K562 (cell line): ENCODE measurements around the gene FGFBP3. TPM values are rescaled to one million over a fixed set of nuclear protein-coding genes. Genes with fewer than 3 reads are reported as not detected.
A peak's percentile ranks its signal among the peaks of the same experiment; 100 is the strongest.

Source experiments
- CBX2 ChIP-seq: fragments of 200-600 bp; sonication (generic); IDR thresholded peaks from one replicate; pipeline ENCODE4 v1.6.1; 2012; ENCODE audit warnings: mild to moderate bottlenecking, low read length, inconsistent platforms; ENCODE audit not compliant: insufficient read depth, poor library complexity, severe bottlenecking
- ETS2 ChIP-seq: IDR thresholded peaks from 2 replicates; pipeline ENCODE4 v1.6.1; 2016; ENCODE audit warnings: borderline replicate concordance, missing genetic modification characterization, mild to moderate bottlenecking, moderate library complexity, missing compliant biosample characterization; ENCODE audit not compliant: poor library complexity, severe bottlenecking
- FIP1L1 ChIP-seq: fragments of 200-400 bp; formaldehyde crosslinking; IDR thresholded peaks from 2 replicates; pipeline ENCODE4 v1.6.1; 2018; ENCODE audit warnings: mild to moderate bottlenecking, low read depth, low read length; ENCODE audit not compliant: poor library complexity, severe bottlenecking
- KLF13 ChIP-seq: fragments of 450-650 bp; IDR thresholded peaks from 2 replicates; pipeline ENCODE4 v1.6.1; 2016; ENCODE audit warnings: missing genetic modification characterization, low read depth, mild to moderate bottlenecking, missing compliant biosample characterization, moderate library complexity, borderline replicate concordance
- MAZ ChIP-seq, 2 experiments: fragments of 450-650 bp in 1 of 2; sonication (generic) in 1 of 2; formaldehyde crosslinking; IDR thresholded peaks in 1 of 2; conservative IDR thresholded peaks in 1 of 2; 2 replicates each; pipeline versions ENCODE4 v1.4.0 to v1.5.0; 2020; ENCODE audit warnings: mild to moderate bottlenecking in 1 of 2, missing genetic modification reagents in 1 of 2
- NCOA1 ChIP-seq: fragments of 450-650 bp; IDR thresholded peaks from 2 replicates; pipeline ENCODE4 v1.6.1; 2016; ENCODE audit warnings: low read depth
- NCOA6 ChIP-seq: fragments of 450-650 bp; IDR thresholded peaks from 2 replicates; pipeline ENCODE4 v1.6.1; 2017; ENCODE audit warnings: mild to moderate bottlenecking
- NR2C1 ChIP-seq, 2 experiments: fragments of 450-650 bp; IDR thresholded peaks; 2 replicates each; pipeline ENCODE4 v1.6.1; 2017; ENCODE audit warnings: mild to moderate bottlenecking in 2 of 2, antibody characterized with exemption in 1 of 2, inconsistent platforms in 1 of 2, missing compliant biosample characterization in 1 of 2, missing genetic modification characterization in 1 of 2
- RBM39 ChIP-seq: fragments of 200-400 bp; formaldehyde crosslinking; optimal IDR thresholded peaks from 2 replicates; pipeline ENCODE3; 2018; ENCODE audit warnings: low read depth, low read length
- SRSF9 ChIP-seq: fragments of 200-400 bp; formaldehyde crosslinking; IDR thresholded peaks from 2 replicates; pipeline ENCODE4 v1.6.1; 2017; ENCODE audit warnings: low read depth, low read length, borderline replicate concordance
- XRCC4 ChIP-seq: IDR thresholded peaks from one replicate; pipeline ENCODE4 v1.6.1; 2011; ENCODE audit not compliant: insufficient read depth, insufficient read length; ENCODE audit errors: extremely low read depth
- ZC3H11A ChIP-seq: IDR thresholded peaks from 2 replicates; pipeline ENCODE4 v1.6.1; 2012; ENCODE audit warnings: low read depth, low read length, improper control_type of control experiment
- ZFP36 ChIP-seq: fragments of 150-350 bp; IDR thresholded peaks from 2 replicates; pipeline ENCODE4 v1.6.1; 2018; ENCODE audit warnings: low read length, low read depth; ENCODE audit not compliant: partially characterized antibody
- ZNF232 ChIP-seq: sonication (generic); formaldehyde crosslinking; IDR thresholded peaks from 2 replicates; pipeline ENCODE4 v1.8.0; 2022; ENCODE audit warnings: mild to moderate bottlenecking, missing genetic modification reagents
- ZNF76 ChIP-seq: fragments of 250-450 bp; sonication (Bioruptor Pico); IDR thresholded peaks from 2 replicates; pipeline ENCODE4 v1.4.0; 2020; ENCODE audit warnings: mild to moderate bottlenecking, moderate library complexity, borderline replicate concordance
- polyA plus RNA-seq, 8 experiments: library from polyadenylated mRNA; depleted of rRNA in 4 of 8; stranded (reverse) in 5 of 8; unstranded in 3 of 8; fragments of >200 nt; fragmentation: Nextera tagmentation in 2 of 8; fragmentation: Illumina TruSeq in 1 of 8; extraction: Ambion mirVana in 2 of 8; extraction: Trizol in 1 of 8; gene quantifications; 2 replicates each; pipeline versions ENCODE4 v1.2.1 to v1.2.3, GENCODE V29; 2011 to 2014; ENCODE audit warnings: inconsistent platforms in 1 of 8, missing spikeins in 1 of 8
- total RNA-seq, 7 experiments: library from RNA; depleted of rRNA in 6 of 7; stranded (reverse); fragments of >200 nt in 6 of 7; fragmentation: Illumina TruSeq in 2 of 7; extraction: Trizol in 2 of 7; gene quantifications; 2 replicates each; pipeline versions ENCODE4 v1.2.1 to v1.2.3, GENCODE V29; 2011 to 2021; ENCODE audit warnings: low replicate concordance in 1 of 7
- TF ChIP-seq, protein P1 (sequence below): fragments of 450-650 bp; IDR thresholded peaks from 2 replicates; pipeline ENCODE4 v1.6.1; 2016; ENCODE audit warnings: mild to moderate bottlenecking, moderate library complexity

The FGFBP3 gene
- total and polyA plus RNA-seq, 9 of the 15 experiments (the other 6 are each of a cell fraction or from before 2014, with no cell fraction given): 0.58 to 3.0 (median 1.5) TPM

DNA sequence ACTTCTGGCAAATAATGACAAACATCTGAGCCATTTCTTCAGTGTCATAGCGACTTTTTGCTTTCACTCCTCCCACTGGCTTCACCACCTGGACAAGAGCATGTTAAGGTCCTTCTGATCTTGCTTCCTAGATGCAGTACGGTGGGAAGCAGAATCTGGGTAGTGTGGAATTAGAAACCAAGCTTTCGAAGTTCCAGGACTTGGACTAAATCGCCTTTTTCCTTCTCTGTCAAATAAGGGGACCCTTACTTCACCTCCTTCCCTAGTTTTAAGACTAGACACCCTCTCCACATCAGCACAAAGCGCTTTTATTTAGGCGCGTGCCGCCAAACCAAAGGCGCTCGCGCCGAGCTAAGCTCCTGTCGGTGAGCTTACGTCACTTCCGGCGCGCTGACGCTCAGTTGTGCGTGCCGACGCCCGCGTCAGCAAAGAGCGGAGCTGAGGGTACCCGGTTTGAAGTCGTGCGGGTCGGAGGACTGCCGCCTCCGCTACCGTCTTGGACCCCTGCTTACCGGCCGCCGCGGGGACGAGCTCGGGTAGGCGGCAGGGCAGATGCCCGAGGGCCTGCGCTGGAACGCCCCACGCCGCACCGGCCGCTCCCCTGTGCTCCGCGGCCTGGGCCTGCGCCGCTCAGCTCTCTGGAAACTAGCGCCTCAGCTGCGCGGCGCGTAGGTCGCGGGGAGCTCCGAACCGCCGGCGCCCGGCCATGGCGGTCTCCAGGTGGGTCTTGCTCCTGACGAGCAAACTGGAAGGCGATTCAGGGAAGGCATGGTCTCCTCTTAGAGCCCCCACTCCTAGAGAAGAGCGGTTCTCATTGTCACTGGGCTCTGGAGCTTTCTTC lies 14.3 kb upstream of the FGFBP3 start, which contains the start of gene BTAF1 (continued):
- TF ChIP-seq NR2C1 (IDR thresholded peaks at IDR 0.05): no peak
- no peak for TF ChIP-seq NR2C1 (tag; IDR thresholded peaks at IDR 0.05)
- TF ChIP-seq, protein P1, sequence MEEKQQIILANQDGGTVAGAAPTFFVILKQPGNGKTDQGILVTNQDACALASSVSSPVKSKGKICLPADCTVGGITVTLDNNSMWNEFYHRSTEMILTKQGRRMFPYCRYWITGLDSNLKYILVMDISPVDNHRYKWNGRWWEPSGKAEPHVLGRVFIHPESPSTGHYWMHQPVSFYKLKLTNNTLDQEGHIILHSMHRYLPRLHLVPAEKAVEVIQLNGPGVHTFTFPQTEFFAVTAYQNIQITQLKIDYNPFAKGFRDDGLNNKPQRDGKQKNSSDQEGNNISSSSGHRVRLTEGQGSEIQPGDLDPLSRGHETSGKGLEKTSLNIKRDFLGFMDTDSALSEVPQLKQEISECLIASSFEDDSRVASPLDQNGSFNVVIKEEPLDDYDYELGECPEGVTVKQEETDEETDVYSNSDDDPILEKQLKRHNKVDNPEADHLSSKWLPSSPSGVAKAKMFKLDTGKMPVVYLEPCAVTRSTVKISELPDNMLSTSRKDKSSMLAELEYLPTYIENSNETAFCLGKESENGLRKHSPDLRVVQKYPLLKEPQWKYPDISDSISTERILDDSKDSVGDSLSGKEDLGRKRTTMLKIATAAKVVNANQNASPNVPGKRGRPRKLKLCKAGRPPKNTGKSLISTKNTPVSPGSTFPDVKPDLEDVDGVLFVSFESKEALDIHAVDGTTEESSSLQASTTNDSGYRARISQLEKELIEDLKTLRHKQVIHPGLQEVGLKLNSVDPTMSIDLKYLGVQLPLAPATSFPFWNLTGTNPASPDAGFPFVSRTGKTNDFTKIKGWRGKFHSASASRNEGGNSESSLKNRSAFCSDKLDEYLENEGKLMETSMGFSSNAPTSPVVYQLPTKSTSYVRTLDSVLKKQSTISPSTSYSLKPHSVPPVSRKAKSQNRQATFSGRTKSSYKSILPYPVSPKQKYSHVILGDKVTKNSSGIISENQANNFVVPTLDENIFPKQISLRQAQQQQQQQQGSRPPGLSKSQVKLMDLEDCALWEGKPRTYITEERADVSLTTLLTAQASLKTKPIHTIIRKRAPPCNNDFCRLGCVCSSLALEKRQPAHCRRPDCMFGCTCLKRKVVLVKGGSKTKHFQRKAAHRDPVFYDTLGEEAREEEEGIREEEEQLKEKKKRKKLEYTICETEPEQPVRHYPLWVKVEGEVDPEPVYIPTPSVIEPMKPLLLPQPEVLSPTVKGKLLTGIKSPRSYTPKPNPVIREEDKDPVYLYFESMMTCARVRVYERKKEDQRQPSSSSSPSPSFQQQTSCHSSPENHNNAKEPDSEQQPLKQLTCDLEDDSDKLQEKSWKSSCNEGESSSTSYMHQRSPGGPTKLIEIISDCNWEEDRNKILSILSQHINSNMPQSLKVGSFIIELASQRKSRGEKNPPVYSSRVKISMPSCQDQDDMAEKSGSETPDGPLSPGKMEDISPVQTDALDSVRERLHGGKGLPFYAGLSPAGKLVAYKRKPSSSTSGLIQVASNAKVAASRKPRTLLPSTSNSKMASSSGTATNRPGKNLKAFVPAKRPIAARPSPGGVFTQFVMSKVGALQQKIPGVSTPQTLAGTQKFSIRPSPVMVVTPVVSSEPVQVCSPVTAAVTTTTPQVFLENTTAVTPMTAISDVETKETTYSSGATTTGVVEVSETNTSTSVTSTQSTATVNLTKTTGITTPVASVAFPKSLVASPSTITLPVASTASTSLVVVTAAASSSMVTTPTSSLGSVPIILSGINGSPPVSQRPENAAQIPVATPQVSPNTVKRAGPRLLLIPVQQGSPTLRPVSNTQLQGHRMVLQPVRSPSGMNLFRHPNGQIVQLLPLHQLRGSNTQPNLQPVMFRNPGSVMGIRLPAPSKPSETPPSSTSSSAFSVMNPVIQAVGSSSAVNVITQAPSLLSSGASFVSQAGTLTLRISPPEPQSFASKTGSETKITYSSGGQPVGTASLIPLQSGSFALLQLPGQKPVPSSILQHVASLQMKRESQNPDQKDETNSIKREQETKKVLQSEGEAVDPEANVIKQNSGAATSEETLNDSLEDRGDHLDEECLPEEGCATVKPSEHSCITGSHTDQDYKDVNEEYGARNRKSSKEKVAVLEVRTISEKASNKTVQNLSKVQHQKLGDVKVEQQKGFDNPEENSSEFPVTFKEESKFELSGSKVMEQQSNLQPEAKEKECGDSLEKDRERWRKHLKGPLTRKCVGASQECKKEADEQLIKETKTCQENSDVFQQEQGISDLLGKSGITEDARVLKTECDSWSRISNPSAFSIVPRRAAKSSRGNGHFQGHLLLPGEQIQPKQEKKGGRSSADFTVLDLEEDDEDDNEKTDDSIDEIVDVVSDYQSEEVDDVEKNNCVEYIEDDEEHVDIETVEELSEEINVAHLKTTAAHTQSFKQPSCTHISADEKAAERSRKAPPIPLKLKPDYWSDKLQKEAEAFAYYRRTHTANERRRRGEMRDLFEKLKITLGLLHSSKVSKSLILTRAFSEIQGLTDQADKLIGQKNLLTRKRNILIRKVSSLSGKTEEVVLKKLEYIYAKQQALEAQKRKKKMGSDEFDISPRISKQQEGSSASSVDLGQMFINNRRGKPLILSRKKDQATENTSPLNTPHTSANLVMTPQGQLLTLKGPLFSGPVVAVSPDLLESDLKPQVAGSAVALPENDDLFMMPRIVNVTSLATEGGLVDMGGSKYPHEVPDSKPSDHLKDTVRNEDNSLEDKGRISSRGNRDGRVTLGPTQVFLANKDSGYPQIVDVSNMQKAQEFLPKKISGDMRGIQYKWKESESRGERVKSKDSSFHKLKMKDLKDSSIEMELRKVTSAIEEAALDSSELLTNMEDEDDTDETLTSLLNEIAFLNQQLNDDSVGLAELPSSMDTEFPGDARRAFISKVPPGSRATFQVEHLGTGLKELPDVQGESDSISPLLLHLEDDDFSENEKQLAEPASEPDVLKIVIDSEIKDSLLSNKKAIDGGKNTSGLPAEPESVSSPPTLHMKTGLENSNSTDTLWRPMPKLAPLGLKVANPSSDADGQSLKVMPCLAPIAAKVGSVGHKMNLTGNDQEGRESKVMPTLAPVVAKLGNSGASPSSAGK: peak; percentile 93
- no peak for TF ChIP-seq RBM39
- peak; percentile 71 to 75; a peak in 3 of 4 replicates for TF ChIP-seq MAZ (CRISPR knock-in tag; conservative IDR thresholded peaks at IDR 0.05 in 1 of 2, IDR thresholded peaks at IDR 0.05 in 1 of 2)
- TF ChIP-seq CBX2: no peak
- peak; percentile 87 for TF ChIP-seq NCOA6
- peak; percentile 39 for TF ChIP-seq FIP1L1
- TF ChIP-seq NCOA1: no peak
- TF ChIP-seq ZFP36: no peak
- TF ChIP-seq ETS2 (tag): no peak
- no peak for TF ChIP-seq XRCC4
- no peak for TF ChIP-seq ZNF76 (CRISPR knock-in tag)
- 0 out of 2 replicates have a peak, but pooled peaks have one; percentile 65 for TF ChIP-seq ZNF232 (CRISPR knock-in tag)
- TF ChIP-seq SRSF9: no peak
- no peak for TF ChIP-seq ZC3H11A
- TF ChIP-seq KLF13 (tag): no peak
